ENCODE data around the gene BCAP31.
"Not testable (repeated sequence)": the region's sequence is repeated elsewhere in the genome, so short reads cannot be mapped to it uniquely, and the experiment has no call there.

Gene BCAP31

GRCh38 chrX:153763298-153763932 is 39.2 kb upstream of the BCAP31 start:
- no peak for DNase-seq (ENCODE audit: low read depth)

- DNase-seq (ENCODE audit: low read depth) = no peak
Observed at GRCh38 chrX:153762626-153763173, 38.5 kb upstream of the BCAP31 start.

- DNase-seq (ENCODE audit: low read depth) = no peak
Observed at GRCh38 chrX:153761863-153762262, 37.7 kb upstream of the BCAP31 start.

- no peak for DNase-seq (ENCODE audit: low read depth)
Observed at GRCh38 chrX:153755136-153755535, 30.9 kb upstream of the BCAP31 start.

- DNase-seq (ENCODE audit: low read depth) = no peak
Observed at GRCh38 chrX:153750127-153750774, 26.1 kb upstream of the BCAP31 start.

- DNase-seq (ENCODE audit: low read depth) = not testable (repeated sequence)
Observed at GRCh38 chrX:153749017-153749416, 24.8 kb upstream of the BCAP31 start.

GRCh38 chrX:153746991-153747390 is 22.8 kb upstream of the BCAP31 start:
- DNase-seq (ENCODE audit: low read depth) = not testable (repeated sequence)

GRCh38 chrX:153746359-153746758 is 22.2 kb upstream of the BCAP31 start:
- no peak for DNase-seq (ENCODE audit: low read depth)

GRCh38 chrX:153745067-153745433 is 20.9 kb upstream of the BCAP31 start:
- not testable (repeated sequence) for DNase-seq (ENCODE audit: low read depth)

- DNase-seq (ENCODE audit: low read depth) = no peak
Observed at GRCh38 chrX:153744210-153745066, 20.3 kb upstream of the BCAP31 start.

- not testable (repeated sequence) for DNase-seq (ENCODE audit: low read depth)
Observed at GRCh38 chrX:153743468-153744209, 19.5 kb upstream of the BCAP31 start.

GRCh38 chrX:153742796-153743467 is 18.7 kb upstream of the BCAP31 start:
- DNase-seq (ENCODE audit: low read depth) = not testable (repeated sequence)

- DNase-seq (ENCODE audit: low read depth) = not testable (repeated sequence)
Observed at GRCh38 chrX:153742111-153742510, 17.9 kb upstream of the BCAP31 start.

GRCh38 chrX:153741446-153741845 is 17.3 kb upstream of the BCAP31 start:
- DNase-seq (ENCODE audit: low read depth) = no peak

- DNase-seq (ENCODE audit: low read depth) = no peak
Observed at GRCh38 chrX:153740631-153741222, 16.5 kb upstream of the BCAP31 start.

- no peak for DNase-seq (ENCODE audit: low read depth)
Observed at GRCh38 chrX:153739754-153740486, 15.7 kb upstream of the BCAP31 start.

- no peak for DNase-seq (ENCODE audit: low read depth)
Observed at GRCh38 chrX:153738056-153738605, 13.9 kb upstream of the BCAP31 start.

GRCh38 chrX:153736871-153737441 is 12.8 kb upstream of the BCAP31 start:
- no peak for DNase-seq (ENCODE audit: low read depth)

GRCh38 chrX:153736071-153736820 is 12.1 kb upstream of the BCAP31 start:
- DNase-seq (ENCODE audit: low read depth) = no peak
